Thymus (tissue), 11 donors: ENCODE data around the gene NKX2-1. TPM values are rescaled to one million over a fixed set of nuclear protein-coding genes. Genes with fewer than 3 reads are reported as not detected.
A peak's percentile ranks its signal among the peaks of the same experiment; 100 is the strongest.

ENCODE experiments used
- DNase-seq, 9 donors: peaks; one replicate each; pipeline ENCODE4 v3.0.0-alpha.2; 2013; ENCODE audit warnings: low spot score in 9 of 9, low read depth in 6 of 9, missing footprints in 1 of 9
- H3K27ac ChIP-seq, 2 donors: one replicate each; pipeline ENCODE4 v1.5.1; 2013; ENCODE audit warnings: control low read depth in 1 of 2, low read depth in 1 of 2, low read length in 1 of 2, mild to moderate bottlenecking in 1 of 2, moderate library complexity in 1 of 2
- H3K27me3 ChIP-seq, 2 donors: one replicate each; pipeline ENCODE4 v1.5.1; 2013; ENCODE audit warnings: low read length in 1 of 2; ENCODE audit not compliant: control insufficient read depth in 2 of 2, insufficient read depth in 1 of 2
- H3K36me3 ChIP-seq, 2 donors: one replicate each; pipeline ENCODE4 v1.5.1; 2013; ENCODE audit warnings: low read length in 1 of 2, mild to moderate bottlenecking in 1 of 2, moderate library complexity in 1 of 2; ENCODE audit not compliant: control insufficient read depth in 2 of 2, insufficient read depth in 2 of 2
- H3K4me1 ChIP-seq, 2 donors: one replicate each; pipeline ENCODE4 v1.5.1; 2013; ENCODE audit warnings: low read length in 2 of 2; ENCODE audit not compliant: control insufficient read depth in 2 of 2, insufficient read depth in 2 of 2
- H3K4me3 ChIP-seq, 2 donors: one replicate each; pipeline ENCODE4 v1.5.1; 2013; ENCODE audit warnings: low read length in 2 of 2, control low read depth in 1 of 2, mild to moderate bottlenecking in 1 of 2
- H3K9me3 ChIP-seq, 2 donors: one replicate each; pipeline ENCODE4 v1.5.1; 2013; ENCODE audit warnings: low read length in 1 of 2, mild to moderate bottlenecking in 1 of 2; ENCODE audit not compliant: control insufficient read depth in 2 of 2, insufficient read depth in 1 of 2
- WGBS: extraction: QIAGEN DNeasy Blood & Tissue Kit; methylation state at CpG from one replicate; pipeline ENCODE4 v1.1.7; 2013; 5-methylcytosine and 5-hydroxymethylcytosine counted together
- polyA plus RNA-seq: library from polyadenylated mRNA; stranded (reverse); fragments of 200-250 nt; gene quantifications from one replicate; pipeline ENCODE4 v1.2.3, GENCODE V29; 2013
- total RNA-seq: library from RNA; stranded (reverse); fragments of 120-200 nt; gene quantifications from one replicate; pipeline ENCODE4 v1.2.4, GENCODE V29; 2013
- donor health status: healthy.

NKX2-1 gene
- total and polyA plus RNA-seq, 2 donors, result 0.02 TPM; not detected in 1

GRCh38 chr14:36525746-36526099 is 5.7 kb upstream of the NKX2-1 start:
- peaks cover 56 to 75% of the 10 kb centered on the region in 2 donors for H3K27me3 ChIP-seq
- DNase-seq, result no peak
- no peak overlapping the region for H3K27ac ChIP-seq
- no peaks in the 10 kb centered on the region for H3K4me1 ChIP-seq
- WGBS, result 18% methylated on average over 10 of the region's 10 CpGs
- H3K36me3 ChIP-seq, result no peaks in the 10 kb centered on the region
- H3K4me3 ChIP-seq, result no peak overlapping the region
- peaks cover 0 to 5% of the 10 kb centered on the region in 2 donors for H3K9me3 ChIP-seq

DNA sequence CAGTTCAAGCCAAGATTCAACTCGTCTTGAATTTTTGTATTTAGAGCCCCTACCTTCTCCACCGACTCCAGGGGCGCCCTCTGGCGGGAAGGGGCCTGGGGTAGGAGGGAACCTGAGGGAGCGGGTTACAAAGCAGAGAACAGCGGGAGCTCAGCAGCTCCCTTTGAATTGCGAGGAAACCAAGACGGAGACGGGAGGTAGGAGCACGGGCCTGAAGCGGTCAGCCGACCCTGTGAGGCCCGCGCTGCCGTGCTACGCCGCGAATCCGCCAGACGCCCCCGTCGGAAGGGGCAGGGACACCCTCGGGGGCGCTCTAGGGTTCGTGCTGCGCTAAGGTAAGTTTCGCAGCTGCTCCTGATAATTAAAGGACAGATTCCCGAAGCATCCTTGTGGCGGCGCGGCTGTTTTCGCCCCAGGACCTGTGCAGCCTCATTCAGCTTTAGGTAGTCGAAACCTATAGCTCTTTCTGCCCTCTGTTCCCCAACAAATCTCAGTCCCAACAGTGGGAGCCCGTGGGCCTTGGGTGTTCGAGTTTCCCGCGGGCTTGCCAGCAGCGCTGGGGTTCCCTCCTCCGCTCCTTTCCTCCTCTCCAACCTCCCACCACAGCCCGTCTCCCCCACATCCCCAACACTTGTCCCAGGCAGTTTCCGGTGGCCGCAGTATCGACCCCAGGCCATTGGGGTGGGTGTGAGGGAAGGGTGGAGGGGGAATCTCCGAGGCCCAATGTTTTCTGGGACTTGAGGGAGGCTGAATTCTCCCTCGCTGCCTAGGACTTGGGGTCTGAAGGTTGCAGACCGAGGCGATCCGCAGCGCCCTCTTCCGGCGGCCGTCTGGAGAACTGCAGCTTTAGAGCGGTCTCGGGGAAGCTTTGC is 5.1 kb upstream of the NKX2-1 start:
- no peak overlapping the region for H3K4me3 ChIP-seq
- DNase-seq, result peak in 2 of 9 donors; percentile 15 to 16
- no peaks in the 10 kb centered on the region for H3K4me1 ChIP-seq
- peaks cover 62 to 81% of the 10 kb centered on the region in 2 donors for H3K27me3 ChIP-seq
- 9% methylated on average over 54 of the region's 54 CpGs for WGBS
- no peaks in the 10 kb centered on the region for H3K36me3 ChIP-seq
- peaks cover 0 to 5% of the 10 kb centered on the region in 2 donors for H3K9me3 ChIP-seq
- no peak overlapping the region for H3K27ac ChIP-seq

DNA sequence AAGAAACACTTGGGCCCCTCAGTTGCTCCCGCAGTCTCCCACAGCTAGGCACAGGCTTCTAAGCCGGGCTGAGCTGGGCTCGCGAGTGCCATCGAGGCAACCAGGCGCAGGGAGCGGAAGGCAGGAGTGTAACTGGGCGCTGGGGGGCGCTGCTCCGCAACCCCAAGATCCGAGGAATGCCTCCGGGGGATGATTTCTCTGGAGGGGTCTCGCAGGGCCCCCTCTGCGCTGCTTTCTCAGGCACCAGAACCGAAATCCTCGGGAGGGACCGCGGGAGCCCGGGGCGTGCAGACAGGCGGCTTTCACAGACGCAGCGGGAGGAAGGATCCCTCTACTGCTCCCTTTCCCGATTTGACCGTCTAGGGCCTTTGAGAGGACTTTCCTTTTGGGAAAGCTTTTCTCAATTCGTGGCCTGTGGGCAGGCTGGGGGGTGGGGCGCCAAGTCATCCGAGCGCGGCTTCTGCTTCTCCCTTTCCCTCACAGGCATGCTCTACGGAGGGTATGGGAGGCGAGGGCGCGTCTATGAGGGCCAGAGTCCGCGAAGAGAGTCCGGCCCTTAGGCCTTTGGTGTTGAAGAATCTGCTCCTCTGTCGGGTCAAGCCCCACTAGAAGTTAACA is 4.3 kb upstream of the NKX2-1 start:
- DNase-seq, result no peak
- WGBS, result 9% methylated on average over 38 of the region's 38 CpGs
- H3K27ac ChIP-seq, result no peak overlapping the region
- H3K36me3 ChIP-seq, result no peaks in the 10 kb centered on the region
- no peaks in the 10 kb centered on the region for H3K4me1 ChIP-seq
- H3K4me3 ChIP-seq, result no peak overlapping the region
- peaks cover 0 to 5% of the 10 kb centered on the region in 2 donors for H3K9me3 ChIP-seq
- H3K27me3 ChIP-seq, result peaks cover 69 to 89% of the 10 kb centered on the region in 2 donors

- peaks cover 81 to 100% of the 10 kb centered on the region in 2 donors for H3K27me3 ChIP-seq
- no peak overlapping the region for H3K4me3 ChIP-seq
- WGBS, result 17% methylated on average over 35 of the region's 35 CpGs
- peaks cover 0 to 5% of the 10 kb centered on the region in 2 donors for H3K9me3 ChIP-seq
- DNase-seq, result no peak
- H3K36me3 ChIP-seq, result no peaks in the 10 kb centered on the region
- H3K4me1 ChIP-seq, result no peaks in the 10 kb centered on the region
- H3K27ac ChIP-seq, result no peak overlapping the region
Measured at GRCh38 chr14:36522972-36523715, 3.1 kb upstream of the NKX2-1 start.

DNA sequence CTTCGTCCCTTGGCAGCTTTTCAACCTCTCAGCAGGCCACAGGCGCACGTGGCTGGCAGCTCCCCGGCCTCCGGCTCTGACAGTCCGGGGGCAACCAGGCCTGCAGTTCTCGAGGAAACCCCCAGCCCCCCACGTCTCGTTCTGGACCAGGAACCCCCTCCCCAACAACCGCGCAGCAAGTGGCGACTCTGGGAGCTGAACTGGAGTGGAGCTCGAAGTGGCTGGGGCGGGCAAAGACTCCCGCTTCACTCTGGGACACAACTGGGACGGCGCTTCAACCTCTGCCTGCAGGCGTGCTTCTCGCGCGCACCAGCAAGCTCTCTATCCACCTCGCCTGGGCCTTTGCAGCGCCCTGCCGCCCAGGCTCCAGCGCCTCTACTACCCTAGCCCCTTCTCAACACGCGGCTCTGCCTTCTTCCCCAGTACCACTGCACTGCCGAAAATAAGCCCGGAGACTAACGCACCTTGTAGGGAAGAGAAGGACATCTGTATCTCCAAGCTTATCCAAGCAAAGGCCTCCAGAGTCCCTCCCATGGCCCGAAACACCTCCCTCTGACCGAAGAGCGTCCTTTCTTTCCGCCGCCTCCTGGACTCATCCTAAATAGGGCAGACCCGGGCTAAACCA is 2.4 kb upstream of the NKX2-1 start:
- peaks cover 0 to 5% of the 10 kb centered on the region in 2 donors for H3K9me3 ChIP-seq
- H3K27me3 ChIP-seq, result peaks cover 88 to 100% of the 10 kb centered on the region in 2 donors
- WGBS, result 8% methylated on average over 36 of the region's 36 CpGs
- H3K36me3 ChIP-seq, result no peaks in the 10 kb centered on the region
- no peak overlapping the region for H3K27ac ChIP-seq
- no peak for DNase-seq
- no peaks in the 10 kb centered on the region for H3K4me1 ChIP-seq
- H3K4me3 ChIP-seq, result no peak overlapping the region

DNA sequence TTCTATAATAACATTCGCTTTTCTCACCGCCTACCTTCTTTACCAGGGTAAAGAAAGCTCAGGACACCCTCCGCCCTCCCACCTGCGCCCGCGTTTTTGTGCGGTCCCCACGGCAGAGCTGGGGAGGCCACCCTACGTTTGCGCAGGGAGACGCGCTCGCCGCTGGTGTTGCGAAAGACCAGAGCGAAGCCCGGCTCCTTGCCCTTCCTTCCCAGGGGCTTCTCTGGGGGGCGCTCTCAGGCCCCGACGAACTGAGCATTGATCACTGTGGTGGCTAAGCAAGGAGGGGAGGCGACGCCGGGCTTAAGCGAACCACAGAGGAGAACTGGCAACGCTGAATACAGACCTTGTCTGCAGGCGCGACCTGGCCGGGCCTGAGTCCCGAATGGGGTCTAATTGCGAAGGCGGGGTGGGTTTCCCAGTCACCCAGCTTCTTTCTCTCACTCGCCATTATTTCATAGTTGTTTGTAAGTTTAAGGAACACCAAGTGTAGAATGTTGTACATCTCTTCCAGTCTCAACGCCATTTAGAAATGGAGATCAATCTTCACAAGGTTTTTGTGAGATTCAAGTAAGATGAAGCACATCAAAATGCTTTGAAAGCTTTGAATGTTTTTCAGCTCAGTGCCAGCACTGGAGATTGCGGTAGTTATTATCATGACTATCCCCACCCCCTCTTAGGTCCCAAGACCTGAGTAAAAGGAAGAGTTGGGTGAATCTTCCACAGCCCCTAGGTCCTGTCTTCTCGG is 1.7 kb upstream of the NKX2-1 start:
- Histone ChIP-seq H3K4me1 (no peaks in the 10 kb centered on the region), H3K9me3 (peaks cover 0 to 5% of the 10 kb centered on the region in 2 donors), H3K4me3 (no peak overlapping the region), H3K27me3 (peaks cover 94 to 99% of the 10 kb centered on the region in 2 donors), H3K36me3 (no peaks in the 10 kb centered on the region), H3K27ac (no peak overlapping the region)
- no peak for DNase-seq
- 7% methylated on average over 35 of the region's 35 CpGs for WGBS

GRCh38 chr14:36520601-36521525 is 831 bp upstream of the NKX2-1 start:
- no peak overlapping the region for H3K4me3 ChIP-seq
- no peak for DNase-seq
- peaks cover 0 to 5% of the 10 kb centered on the region in 2 donors for H3K9me3 ChIP-seq
- H3K36me3 ChIP-seq, result no peaks in the 10 kb centered on the region
- 3% methylated on average over 63 of the region's 63 CpGs for WGBS
- peaks cover 96 to 99% of the 10 kb centered on the region in 2 donors for H3K27me3 ChIP-seq
- no peak overlapping the region for H3K27ac ChIP-seq
- no peaks in the 10 kb centered on the region for H3K4me1 ChIP-seq
